ENCODE measurements around the gene AFP. TPM values are rescaled to one million over a fixed set of nuclear protein-coding genes. Genes with fewer than 3 reads are reported as not detected.

The AFP gene
- total and polyA plus RNA-seq, 10 of the 15 experiments (the other 5 are each of a cell fraction or from before 2014, with no cell fraction given): 0.72 TPM; not detected in 9

GRCh38 chr4:73451981-73452747, 16.1 kb downstream of the AFP start:
- Histone ChIP-seq H3K27ac (ENCODE audit: control insufficient read depth, insufficient read depth) (no peak overlapping the region), H4K20me1 (ENCODE audit: control insufficient read depth, insufficient read depth) (no peaks in the 10 kb centered on the region), H3K9me3 (replicated peaks; ENCODE audit: control insufficient read depth, insufficient read depth, low read length) (no peaks in the 10 kb centered on the region), H3K4me3 (no peak overlapping the region), H3K4me2 (ENCODE audit: control insufficient read depth, insufficient read depth) (no peak overlapping the region), H3K36me3 (ENCODE audit: control insufficient read depth in 2 of 2, insufficient read depth in 2 of 2, low read length in 1 of 2) (no peaks in the 10 kb centered on the region), H3K27me3 (replicated peaks in 1 of 2; ENCODE audit: control insufficient read depth in 2 of 2, insufficient read depth in 2 of 2, low read length in 1 of 2) (no peaks in the 10 kb centered on the region), H2AFZ (ENCODE audit: control insufficient read depth, low read depth, low read length) (no peak overlapping the region), H3K79me2 (ENCODE audit: control insufficient read depth, insufficient read depth, low read length) (no peaks in the 10 kb centered on the region), H3K4me1 (ENCODE audit: control insufficient read depth, insufficient read depth, low read length) (no peaks in the 10 kb centered on the region), H3K9ac (ENCODE audit: control insufficient read depth, insufficient read depth, low read length) (no peak overlapping the region)
- in situ Hi-C loops (cut with MboI) (loop anchor here (10.0 kb wide), 1 partner anchor 63 kb away; no protein-coding TSS in a partner anchor), intact Hi-C loops (cut with micrococcal nuclease; ENCODE audit: unreplicated experiment) (no loop called here)
- RAD21 ChIA-PET (ENCODE audit: unreplicated experiment): no interaction called here
- FAIRE-seq (no peak), DNase-seq (ENCODE audit: low read depth, low spot score) (no peak), ATAC-seq (no peak)
- POLR2A ChIA-PET: no interaction called here
- CTCF ChIA-PET: interaction anchor here (0.5 to 1.5 kb wide), 3 partner anchors 111 to 924 kb away, joined by 3 to 6 read pairs (median 3); no protein-coding TSS in a partner anchor
- no TSS peak for BruUV-seq (replicated peaks)
- 35% methylated on average over 4 of the region's 4 CpGs for WGBS (ENCODE audit: insufficient coverage, insufficient replicate concordance, low lambda C conversion rate, missing lambda C conversion rate)
- SMC1A ChIA-PET (ENCODE audit: uncharacterized antibody, unreplicated experiment): no interaction called here
- TF ChIP-seq SPI1 (IDR thresholded peaks at IDR 0.05; ENCODE audit: borderline replicate concordance, insufficient read depth, low read depth, low read length) (no peak), HDGF (IDR thresholded peaks at IDR 0.05) (no peak), TCF3 (IDR thresholded peaks at IDR 0.05; ENCODE audit: borderline replicate concordance, insufficient read depth, low read depth, low read length) (no peak), ZNF217 (IDR thresholded peaks at IDR 0.05) (no peak), GABPA (IDR thresholded peaks at IDR 0.05; ENCODE audit: low read depth) (no peak), MYC (IDR thresholded peaks at IDR 0.05; ENCODE audit: insufficient read depth, insufficient read length, insufficient replicate concordance, low read length, severe bottlenecking) (no peak), HCFC1 (IDR thresholded peaks at IDR 0.05; ENCODE audit: low read length) (no peak), EP300 (IDR thresholded peaks at IDR 0.05; ENCODE audit: borderline replicate concordance in 1 of 2, control insufficient read depth in 1 of 2, low read depth in 2 of 2, low read length in 2 of 2) (no peak), KLF5 (IDR thresholded peaks at IDR 0.05; ENCODE audit: partially characterized antibody) (no peak), ETV6 (conservative IDR thresholded peaks at IDR 0.05 in 1 of 2, IDR thresholded peaks at IDR 0.05 in 1 of 2; ENCODE audit: borderline replicate concordance in 1 of 2, low read depth in 1 of 2) (no peak), NR2C1 (IDR thresholded peaks at IDR 0.05) (no peak), EED (IDR thresholded peaks at IDR 0.05; ENCODE audit: low read depth) (no peak)
- TF ChIP-seq, protein P1, sequence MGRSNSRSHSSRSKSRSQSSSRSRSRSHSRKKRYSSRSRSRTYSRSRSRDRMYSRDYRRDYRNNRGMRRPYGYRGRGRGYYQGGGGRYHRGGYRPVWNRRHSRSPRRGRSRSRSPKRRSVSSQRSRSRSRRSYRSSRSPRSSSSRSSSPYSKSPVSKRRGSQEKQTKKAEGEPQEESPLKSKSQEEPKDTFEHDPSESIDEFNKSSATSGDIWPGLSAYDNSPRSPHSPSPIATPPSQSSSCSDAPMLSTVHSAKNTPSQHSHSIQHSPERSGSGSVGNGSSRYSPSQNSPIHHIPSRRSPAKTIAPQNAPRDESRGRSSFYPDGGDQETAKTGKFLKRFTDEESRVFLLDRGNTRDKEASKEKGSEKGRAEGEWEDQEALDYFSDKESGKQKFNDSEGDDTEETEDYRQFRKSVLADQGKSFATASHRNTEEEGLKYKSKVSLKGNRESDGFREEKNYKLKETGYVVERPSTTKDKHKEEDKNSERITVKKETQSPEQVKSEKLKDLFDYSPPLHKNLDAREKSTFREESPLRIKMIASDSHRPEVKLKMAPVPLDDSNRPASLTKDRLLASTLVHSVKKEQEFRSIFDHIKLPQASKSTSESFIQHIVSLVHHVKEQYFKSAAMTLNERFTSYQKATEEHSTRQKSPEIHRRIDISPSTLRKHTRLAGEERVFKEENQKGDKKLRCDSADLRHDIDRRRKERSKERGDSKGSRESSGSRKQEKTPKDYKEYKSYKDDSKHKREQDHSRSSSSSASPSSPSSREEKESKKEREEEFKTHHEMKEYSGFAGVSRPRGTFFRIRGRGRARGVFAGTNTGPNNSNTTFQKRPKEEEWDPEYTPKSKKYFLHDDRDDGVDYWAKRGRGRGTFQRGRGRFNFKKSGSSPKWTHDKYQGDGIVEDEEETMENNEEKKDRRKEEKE (IDR thresholded peaks at IDR 0.05): no peak
- TF ChIP-seq, protein P2, sequence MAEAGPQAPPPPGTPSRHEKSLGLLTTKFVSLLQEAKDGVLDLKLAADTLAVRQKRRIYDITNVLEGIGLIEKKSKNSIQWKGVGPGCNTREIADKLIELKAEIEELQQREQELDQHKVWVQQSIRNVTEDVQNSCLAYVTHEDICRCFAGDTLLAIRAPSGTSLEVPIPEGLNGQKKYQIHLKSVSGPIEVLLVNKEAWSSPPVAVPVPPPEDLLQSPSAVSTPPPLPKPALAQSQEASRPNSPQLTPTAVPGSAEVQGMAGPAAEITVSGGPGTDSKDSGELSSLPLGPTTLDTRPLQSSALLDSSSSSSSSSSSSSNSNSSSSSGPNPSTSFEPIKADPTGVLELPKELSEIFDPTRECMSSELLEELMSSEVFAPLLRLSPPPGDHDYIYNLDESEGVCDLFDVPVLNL (IDR thresholded peaks at IDR 0.05; ENCODE audit: low read depth, low read length): no peak
- TF ChIP-seq, protein P3, sequence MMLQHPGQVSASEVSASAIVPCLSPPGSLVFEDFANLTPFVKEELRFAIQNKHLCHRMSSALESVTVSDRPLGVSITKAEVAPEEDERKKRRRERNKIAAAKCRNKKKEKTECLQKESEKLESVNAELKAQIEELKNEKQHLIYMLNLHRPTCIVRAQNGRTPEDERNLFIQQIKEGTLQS (IDR thresholded peaks at IDR 0.05; ENCODE audit: borderline replicate concordance, extremely low read depth, low read depth, low read length): no peak
